CD4-positive, alpha-beta T cell (primary cell): Measurements from ENCODE around the gene B4GALT2. TPM values are rescaled to one million over a fixed set of nuclear protein-coding genes. Genes with fewer than 3 reads are reported as not detected.
A peak's percentile ranks its signal among the peaks of the same experiment; 100 is the strongest.

Experiments used
- ATAC-seq: fragments of 200-7000 bp; cut with Tn5 transposase; one replicate; pipeline ENCODE4 v1.10.0; 2022; ENCODE audit warnings: mild to moderate bottlenecking; ENCODE audit not compliant: poor library complexity
- CTCF ChIA-PET: fragments of 350-600 bp; sonication (Branson Sonifier 250); formaldehyde crosslinking; loops from one replicate; lab custom pipeline; 2021; ENCODE audit warnings: antibody characterized with exemption, inconsistent platforms; lab: Charles Lee
- POLR2A ChIA-PET: fragments of 350-600 bp; sonication (Branson Sonifier 250); formaldehyde crosslinking; loops from one replicate; lab custom pipeline; 2021; ENCODE audit warnings: antibody characterized with exemption, inconsistent platforms; lab: Charles Lee
- DNase-seq, 14 experiments: peaks; one replicate each; pipeline ENCODE4 v3.0.0-alpha.2; 2013 to 2020; ENCODE audit warnings: mixed read lengths in 2 of 14
- H3K27ac ChIP-seq, 2 donors: one replicate each; pipeline versions ENCODE4 v1.5.1 to v1.7.0; 2013; ENCODE audit warnings: low read length in 2 of 2, low read depth in 1 of 2, mild to moderate bottlenecking in 1 of 2
- H3K27me3 ChIP-seq, 2 experiments: 1 replicate in 1 of 2; 2 replicates in 1 of 2; pipeline versions ENCODE4 v1.6.1 to v1.7.0; 2013; ENCODE audit warnings: low read length in 2 of 2, control low read depth in 1 of 2, mild to moderate bottlenecking in 1 of 2, moderate library complexity in 1 of 2; ENCODE audit not compliant: insufficient read depth in 2 of 2, control insufficient read depth in 1 of 2
- H3K36me3 ChIP-seq: one replicate; pipeline ENCODE4 v1.6.1; 2013; ENCODE audit warnings: low read length, control low read depth; ENCODE audit not compliant: insufficient read depth
- H3K4me1 ChIP-seq: one replicate; pipeline ENCODE4 v1.6.1; 2013; ENCODE audit warnings: low read length, control low read depth; ENCODE audit not compliant: insufficient read depth
- H3K4me3 ChIP-seq: one replicate; pipeline ENCODE4 v1.5.1; 2013; ENCODE audit warnings: mild to moderate bottlenecking, low read length, moderate library complexity
- H3K9me3 ChIP-seq, 2 experiments: 1 replicate in 1 of 2; 2 replicates in 1 of 2; pipeline versions ENCODE4 v1.6.1 to v1.7.0; 2013; ENCODE audit warnings: low read length in 2 of 2, mild to moderate bottlenecking in 2 of 2, control low read depth in 1 of 2, moderate library complexity in 1 of 2; ENCODE audit not compliant: control insufficient read depth in 1 of 2, insufficient read depth in 1 of 2
- H3K27ac Mint-ChIP-seq: one replicate; pipeline ENCODE4 v1.8.0; 2020; ENCODE audit warnings: mixed read lengths
- H3K27me3 Mint-ChIP-seq: one replicate; pipeline ENCODE4 v1.8.0; 2021; ENCODE audit warnings: mixed read lengths
- H3K36me3 Mint-ChIP-seq: one replicate; pipeline ENCODE4 v1.8.0; 2021; ENCODE audit warnings: low read depth, mixed read lengths
- H3K4me1 Mint-ChIP-seq: one replicate; pipeline ENCODE4 v1.8.0; 2021; ENCODE audit warnings: low read depth, mixed read lengths
- H3K4me3 Mint-ChIP-seq: one replicate; pipeline ENCODE4 v1.8.0; 2020; ENCODE audit warnings: mild to moderate bottlenecking, mixed read lengths
- H3K9me3 Mint-ChIP-seq: one replicate; pipeline ENCODE4 v1.8.0; 2020; ENCODE audit warnings: mixed read lengths
- intact Hi-C, 2 experiments: fragments of 100-400 bp; cut with DNase I in 1 of 2; cut with micrococcal nuclease in 1 of 2; formaldehyde crosslinking; loops; one replicate each; pipeline versions ENCODE4 v1.15.1 to v1.9.0; 2023 to 2025; cut with DNase I, micrococcal nuclease
- total RNA-seq, 174 experiments: library from RNA in 2 of 174; stranded (reverse) in 2 of 174; gene quantifications; one replicate each; pipeline ENCODE4 v1.2.3 and lab custom pipeline; 2021 to 2026
- TF ChIP-seq, protein P1 (sequence below): fragments of 200-600 bp; IDR thresholded peaks from one replicate; pipeline ENCODE4 v1.8.0; 2022; ENCODE audit warnings: antibody characterized with exemption, mild to moderate bottlenecking

Gene B4GALT2
- total RNA-seq, 2 experiments from 2014 or later, result 0.22 to 0.34 TPM

DNA sequence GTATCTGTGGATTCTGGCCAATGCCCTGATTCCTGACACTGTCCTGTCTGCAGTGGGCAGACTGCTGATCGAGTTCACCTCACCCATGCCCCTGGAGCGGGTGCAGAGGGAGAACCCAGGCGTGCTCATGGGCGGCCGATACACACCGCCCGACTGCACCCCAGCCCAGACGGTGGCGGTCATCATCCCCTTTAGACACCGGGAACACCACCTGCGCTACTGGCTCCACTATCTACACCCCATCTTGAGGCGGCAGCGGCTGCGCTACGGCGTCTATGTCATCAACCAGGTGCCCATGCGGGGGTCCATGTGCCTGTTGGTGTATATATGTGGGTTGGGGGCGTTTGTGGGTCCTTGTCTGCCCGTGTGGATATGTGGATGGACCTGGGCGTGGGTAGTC is 2.6 kb downstream of the B4GALT2 start:
- POLR2A ChIA-PET, result no interaction called here
- Mint-ChIP-seq H3K4me1 (peaks cover 26% of the 10 kb centered on the region), H3K36me3 (peaks cover 27% of the 10 kb centered on the region), H3K9me3 (no peaks in the 10 kb centered on the region), H3K4me3 (peak overlapping the region; percentile 30), H3K27me3 (peaks cover 13% of the 10 kb centered on the region), H3K27ac (no peak overlapping the region)
- Histone ChIP-seq H3K4me1 (peaks cover 28% of the 10 kb centered on the region), H3K27me3 (peaks cover 5 to 7% of the 10 kb centered on the region in 2 experiments), H3K27ac (no peak overlapping the region), H3K4me3 (no peak overlapping the region), H3K36me3 (peaks cover 19% of the 10 kb centered on the region), H3K9me3 (no peaks in the 10 kb centered on the region)
- ATAC-seq (no peak), DNase-seq (no peak)
- CTCF ChIA-PET, result no interaction called here
- TF ChIP-seq, protein P1, sequence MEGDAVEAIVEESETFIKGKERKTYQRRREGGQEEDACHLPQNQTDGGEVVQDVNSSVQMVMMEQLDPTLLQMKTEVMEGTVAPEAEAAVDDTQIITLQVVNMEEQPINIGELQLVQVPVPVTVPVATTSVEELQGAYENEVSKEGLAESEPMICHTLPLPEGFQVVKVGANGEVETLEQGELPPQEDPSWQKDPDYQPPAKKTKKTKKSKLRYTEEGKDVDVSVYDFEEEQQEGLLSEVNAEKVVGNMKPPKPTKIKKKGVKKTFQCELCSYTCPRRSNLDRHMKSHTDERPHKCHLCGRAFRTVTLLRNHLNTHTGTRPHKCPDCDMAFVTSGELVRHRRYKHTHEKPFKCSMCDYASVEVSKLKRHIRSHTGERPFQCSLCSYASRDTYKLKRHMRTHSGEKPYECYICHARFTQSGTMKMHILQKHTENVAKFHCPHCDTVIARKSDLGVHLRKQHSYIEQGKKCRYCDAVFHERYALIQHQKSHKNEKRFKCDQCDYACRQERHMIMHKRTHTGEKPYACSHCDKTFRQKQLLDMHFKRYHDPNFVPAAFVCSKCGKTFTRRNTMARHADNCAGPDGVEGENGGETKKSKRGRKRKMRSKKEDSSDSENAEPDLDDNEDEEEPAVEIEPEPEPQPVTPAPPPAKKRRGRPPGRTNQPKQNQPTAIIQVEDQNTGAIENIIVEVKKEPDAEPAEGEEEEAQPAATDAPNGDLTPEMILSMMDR, result no peak
- intact Hi-C loops, result no loop called here

DNA sequence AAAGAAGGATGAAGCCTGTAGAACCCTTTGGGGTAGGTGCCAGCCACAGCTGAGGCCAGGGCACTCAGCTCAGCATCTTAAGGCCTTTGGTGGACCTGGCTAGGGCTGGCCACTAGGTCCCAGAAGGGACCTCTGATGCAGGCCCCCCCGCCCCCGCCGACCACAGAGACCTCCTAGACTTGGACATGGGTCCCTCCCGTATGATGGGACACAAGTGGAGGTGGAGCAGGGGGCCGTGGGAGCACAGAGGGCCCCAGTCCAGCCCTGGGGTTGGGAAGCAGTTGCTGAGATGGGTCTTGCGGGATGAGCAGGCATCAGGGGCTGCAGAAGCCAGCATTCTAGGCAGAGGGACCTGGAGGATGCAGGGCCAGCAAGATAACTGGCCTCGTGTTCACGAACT is 3.2 kb downstream of the B4GALT2 start:
- no peaks in the 10 kb centered on the region for H3K9me3 Mint-ChIP-seq
- Histone ChIP-seq H3K4me3 (no peak overlapping the region), H3K4me1 (peaks cover 23% of the 10 kb centered on the region), H3K27ac (no peak overlapping the region), H3K9me3 (no peaks in the 10 kb centered on the region), H3K36me3 (peaks cover 13% of the 10 kb centered on the region), H3K27me3 (peaks cover 5 to 7% of the 10 kb centered on the region in 2 experiments)
- ATAC-seq (no peak), DNase-seq (no peak)
- TF ChIP-seq, protein P1, result no peak
- peaks cover 20% of the 10 kb centered on the region for H3K4me1 Mint-ChIP-seq
- H3K27ac Mint-ChIP-seq, result no peak overlapping the region
- H3K4me3 Mint-ChIP-seq, result no peak overlapping the region
- intact Hi-C loops, result no loop called here
- CTCF ChIA-PET, result no interaction called here
- peaks cover 21% of the 10 kb centered on the region for H3K36me3 Mint-ChIP-seq
- POLR2A ChIA-PET, result no interaction called here
- H3K27me3 Mint-ChIP-seq, result peaks cover 13% of the 10 kb centered on the region

DNA sequence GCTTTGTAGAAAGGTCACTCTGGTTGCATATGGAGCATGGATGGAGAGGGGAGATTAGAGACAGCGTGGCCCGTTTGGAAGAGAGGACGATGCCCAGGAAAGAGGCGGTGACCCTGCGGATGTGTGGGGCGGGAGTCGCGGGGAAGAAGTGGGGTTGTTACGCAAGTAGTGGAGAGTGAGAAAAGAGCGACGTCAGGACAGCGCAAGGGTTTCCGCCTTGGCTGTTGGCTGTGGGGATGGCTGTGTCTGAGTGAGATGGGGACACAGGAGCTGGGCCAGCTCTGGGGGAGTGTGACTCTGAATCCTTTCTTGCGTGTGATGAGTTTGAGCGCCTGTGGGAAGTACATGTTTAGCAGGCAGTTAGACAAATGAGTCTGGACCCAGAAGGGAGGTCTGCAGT is 3.8 kb downstream of the B4GALT2 start:
- Mint-ChIP-seq H3K9me3 (no peaks in the 10 kb centered on the region), H3K4me1 (peaks cover 14% of the 10 kb centered on the region), H3K27ac (no peak overlapping the region), H3K27me3 (peaks cover 13% of the 10 kb centered on the region), H3K4me3 (no peak overlapping the region), H3K36me3 (peaks cover 15% of the 10 kb centered on the region)
- H3K4me1 ChIP-seq, result peaks cover 23% of the 10 kb centered on the region
- H3K4me3 ChIP-seq, result no peak overlapping the region
- POLR2A ChIA-PET, result no interaction called here
- peaks cover 7% of the 10 kb centered on the region for H3K36me3 ChIP-seq
- TF ChIP-seq, protein P1, result no peak
- CTCF ChIA-PET, result no interaction called here
- no peak overlapping the region for H3K27ac ChIP-seq
- no peaks in the 10 kb centered on the region for H3K9me3 ChIP-seq
- peaks cover 5 to 7% of the 10 kb centered on the region in 2 experiments for H3K27me3 ChIP-seq
- no peak for ATAC-seq
- intact Hi-C loops, result no loop called here
- no peak for DNase-seq
